T-helper 2 cell treated with Interferon-gamma antibody and Interleukin-4, amounts not matched to agents 100 ng/mL and 5 ng/mL, for 36 hours (primary cell): ENCODE results near the gene LY6G6D. TPM values are rescaled to one million over a fixed set of nuclear protein-coding genes. Genes with fewer than 3 reads are reported as not detected.
"Not testable (repeated sequence)": the region's sequence is repeated elsewhere in the genome, so short reads cannot be mapped to it uniquely, and the experiment has no call there.

Source experiments
- intact Hi-C: fragments of 100-400 bp; cut with micrococcal nuclease; formaldehyde crosslinking; loops from one replicate; pipeline ENCODE4 v1.15.1; 2023
- total RNA-seq: library from RNA; stranded (reverse); gene quantifications from 2 replicates; pipeline ENCODE4 v1.2.3, GENCODE V29; 2022

Gene LY6G6D
- total RNA-seq, 1 donor from 2014 or later, result not detected

DNA sequence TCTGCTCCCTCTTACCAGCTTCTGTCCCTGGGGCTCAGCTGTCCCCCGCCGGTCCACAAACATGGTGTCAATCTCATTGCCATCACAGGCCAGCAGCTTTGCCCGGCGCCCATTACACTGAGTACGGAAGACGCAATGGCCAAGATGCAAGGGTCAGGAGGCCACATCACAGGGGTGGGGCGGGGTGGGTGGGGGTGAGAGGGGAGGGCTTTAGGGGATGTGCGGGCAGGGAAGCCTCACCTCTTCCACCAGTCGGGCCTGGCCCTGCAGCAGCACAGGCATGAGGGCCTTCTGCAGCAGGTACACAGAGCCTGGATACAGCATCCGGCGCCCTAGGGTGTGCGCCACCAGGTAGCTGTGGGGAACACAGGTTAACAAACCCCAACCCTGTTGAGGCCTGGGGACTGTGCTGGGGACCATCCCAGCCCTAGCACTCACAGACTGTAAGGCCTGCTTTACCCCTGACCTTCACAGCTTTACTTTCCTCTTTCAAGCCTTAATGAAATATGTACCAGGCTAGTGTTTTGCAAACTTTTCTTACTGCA lies 23.5 kb upstream of the LY6G6D start:
- intact Hi-C loops, result no loop called here

GRCh38 chr6:31692353-31692752 lies 22.8 kb upstream of the LY6G6D start:
- intact Hi-C loops, result no loop called here

GRCh38 chr6:31692886-31693285 lies 22.3 kb upstream of the LY6G6D start:
- intact Hi-C loops, result no loop called here

GRCh38 chr6:31693535-31693934 lies 21.6 kb upstream of the LY6G6D start:
- intact Hi-C loops, result no loop called here

DNA sequence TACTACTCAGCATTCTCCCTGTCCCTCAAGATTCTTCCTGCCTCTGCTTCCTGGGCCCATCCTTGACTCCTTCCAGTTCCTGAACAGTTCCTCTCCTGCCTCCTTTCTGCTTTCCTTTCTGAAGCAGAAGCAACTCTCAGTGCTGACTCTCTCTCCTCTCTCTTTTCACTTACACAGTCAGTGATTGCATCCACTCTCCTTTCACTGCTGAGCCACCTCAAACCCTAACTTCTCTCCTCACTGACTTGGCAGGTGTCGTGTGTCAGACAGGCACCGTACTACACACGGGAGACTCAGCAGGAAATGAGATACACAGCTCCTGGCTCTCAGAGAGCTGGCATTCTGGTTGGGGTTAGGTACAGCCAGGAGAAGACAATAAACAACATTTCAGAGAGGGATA lies 17.6 kb upstream of the LY6G6D start:
- intact Hi-C loops, result no loop called here

DNA sequence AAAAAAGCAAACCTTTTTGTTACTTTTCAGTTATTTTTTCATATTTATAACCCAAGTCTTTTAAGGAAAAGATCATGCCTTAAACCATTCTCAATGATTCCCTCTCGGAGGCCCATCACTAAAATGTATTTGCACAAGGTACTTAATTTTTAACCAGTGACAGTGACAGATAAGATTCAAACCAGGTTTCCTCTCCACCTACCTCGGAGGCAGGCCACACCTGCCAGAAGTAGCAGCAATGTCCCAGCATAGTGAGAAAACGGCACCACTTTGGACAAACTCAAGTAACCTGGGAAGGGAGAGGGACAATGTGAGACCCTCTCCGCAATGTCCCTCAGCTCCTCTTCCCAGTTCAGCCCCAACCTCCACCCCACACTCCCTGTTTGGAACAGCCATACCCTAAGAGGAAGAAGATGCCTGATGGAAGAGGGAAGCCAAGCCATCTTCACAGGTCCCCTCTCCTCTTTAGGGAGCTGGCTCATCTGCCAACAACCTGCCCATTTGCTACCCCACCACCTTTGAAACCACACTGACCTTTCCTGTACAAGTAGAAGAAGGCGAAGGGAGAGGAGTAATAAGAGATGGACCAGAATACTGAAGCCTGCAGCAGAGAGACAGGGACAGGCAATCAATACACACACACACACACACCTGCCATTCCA lies 14.3 kb upstream of the LY6G6D start:
- intact Hi-C loops, result no loop called here

DNA sequence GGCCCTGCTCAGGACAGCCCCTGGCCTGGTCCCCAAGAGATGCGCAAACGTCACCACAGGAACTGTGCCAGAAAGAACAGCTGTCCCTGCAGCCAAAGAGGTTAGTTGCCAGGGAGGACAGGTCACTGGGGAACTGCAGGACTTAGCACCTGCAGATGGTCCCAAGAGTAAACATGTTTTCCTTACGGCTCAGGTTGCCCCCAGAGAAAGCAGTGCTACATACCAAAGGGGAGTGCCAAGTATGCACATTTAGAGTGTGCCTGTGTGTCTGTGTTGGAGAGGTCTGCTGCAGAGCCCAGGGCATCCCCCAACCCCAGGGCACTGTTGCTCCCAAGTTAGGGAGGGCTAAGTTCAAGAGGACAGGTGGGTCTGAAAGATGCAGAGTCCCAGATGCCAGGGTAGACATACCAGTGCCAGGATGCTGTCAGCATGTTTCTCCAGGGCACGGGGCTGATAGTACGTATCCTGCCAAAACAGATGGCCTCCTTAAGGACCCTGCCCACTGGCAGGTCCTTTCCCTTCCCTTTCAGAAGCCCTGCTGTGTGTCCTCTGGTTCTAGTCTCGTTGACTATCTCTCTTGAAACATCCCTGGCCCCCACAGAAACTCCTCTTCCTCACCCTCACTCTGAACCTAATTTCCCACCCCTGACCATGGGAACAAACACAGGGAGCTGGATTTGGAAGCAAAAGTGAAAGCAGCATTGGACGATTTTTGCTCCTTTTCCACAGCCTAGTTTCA lies 13.3 kb upstream of the LY6G6D start:
- intact Hi-C loops, result loop anchor here (1.0 to 2.0 kb wide), 4 partner anchors 25 to 195 kb away; partner anchors contain the start of gene EHMT2

DNA sequence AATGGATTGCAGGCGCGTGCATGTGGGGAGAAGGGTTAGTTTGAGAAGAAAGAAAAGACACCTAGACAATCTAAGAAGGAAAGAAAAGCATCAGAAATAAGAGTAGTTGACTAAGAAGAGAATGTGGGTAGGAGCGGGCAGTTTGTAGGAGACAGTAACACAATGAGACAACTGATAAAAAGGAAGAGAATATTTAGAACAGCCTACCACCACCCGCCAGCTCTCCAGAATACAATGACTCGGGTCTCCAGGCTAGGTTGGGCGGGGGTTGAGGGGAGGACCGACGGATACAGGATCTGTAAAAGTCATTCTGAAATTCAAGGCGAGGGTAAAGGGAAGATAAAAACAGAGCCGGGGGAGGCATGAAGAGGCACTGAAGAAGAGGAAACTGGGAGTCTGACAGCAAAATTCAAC lies 12.7 kb upstream of the LY6G6D start:
- intact Hi-C loops, result loop anchor here (1.0 to 2.0 kb wide), 4 partner anchors 26 to 194 kb away; partner anchors contain the start of gene EHMT2

- intact Hi-C loops, result loop anchor here (1.0 to 2.0 kb wide), 8 partner anchors 26 to 194 kb away; partner anchors contain the start of gene EHMT2
These were observed 12.1 kb upstream of the LY6G6D start, which contains the start of gene ABHD16A for GRCh38 chr6:31702819-31703716. ABHD16A (minus strand) TSS chr6:31703324; CDS start chr6:31703281, 43 bp downstream.

DNA sequence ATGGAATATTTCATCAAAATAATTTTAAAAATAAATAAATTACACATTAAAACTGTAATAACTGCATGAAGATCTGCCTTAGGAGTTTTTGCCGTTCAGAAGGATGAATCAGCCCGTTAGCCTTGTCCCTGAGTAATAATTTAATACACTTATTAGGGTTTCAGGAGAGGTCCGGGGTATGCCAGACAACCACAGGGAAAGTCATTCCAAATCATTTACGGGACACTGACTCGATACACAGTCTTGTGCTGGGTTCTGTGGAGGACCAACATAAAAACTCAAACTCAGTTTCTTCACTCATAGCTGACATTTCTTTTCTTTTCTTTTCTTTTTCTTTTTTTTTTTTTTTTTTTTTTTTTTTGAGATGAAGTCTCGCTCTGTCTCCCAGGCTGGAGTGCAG lies 9.2 kb upstream of the LY6G6D start:
- intact Hi-C loops, result no loop called here

GRCh38 chr6:31706599-31706998 lies 8.5 kb upstream of the LY6G6D start, which contains the start of gene LY6G6F:
LY6G6F (plus strand) TSS chr6:31706866; CDS start chr6:31706907, 41 bp downstream.
- intact Hi-C loops, result no loop called here

- intact Hi-C loops, result no loop called here
These were observed 7.4 kb upstream of the LY6G6D start for GRCh38 chr6:31707701-31708100.

- intact Hi-C loops, result no loop called here
These were observed 6.9 kb upstream of the LY6G6D start for GRCh38 chr6:31708224-31708623.

- intact Hi-C loops, result not testable (repeated sequence)
These were observed 6.0 kb upstream of the LY6G6D start for GRCh38 chr6:31709157-31709556.

DNA sequence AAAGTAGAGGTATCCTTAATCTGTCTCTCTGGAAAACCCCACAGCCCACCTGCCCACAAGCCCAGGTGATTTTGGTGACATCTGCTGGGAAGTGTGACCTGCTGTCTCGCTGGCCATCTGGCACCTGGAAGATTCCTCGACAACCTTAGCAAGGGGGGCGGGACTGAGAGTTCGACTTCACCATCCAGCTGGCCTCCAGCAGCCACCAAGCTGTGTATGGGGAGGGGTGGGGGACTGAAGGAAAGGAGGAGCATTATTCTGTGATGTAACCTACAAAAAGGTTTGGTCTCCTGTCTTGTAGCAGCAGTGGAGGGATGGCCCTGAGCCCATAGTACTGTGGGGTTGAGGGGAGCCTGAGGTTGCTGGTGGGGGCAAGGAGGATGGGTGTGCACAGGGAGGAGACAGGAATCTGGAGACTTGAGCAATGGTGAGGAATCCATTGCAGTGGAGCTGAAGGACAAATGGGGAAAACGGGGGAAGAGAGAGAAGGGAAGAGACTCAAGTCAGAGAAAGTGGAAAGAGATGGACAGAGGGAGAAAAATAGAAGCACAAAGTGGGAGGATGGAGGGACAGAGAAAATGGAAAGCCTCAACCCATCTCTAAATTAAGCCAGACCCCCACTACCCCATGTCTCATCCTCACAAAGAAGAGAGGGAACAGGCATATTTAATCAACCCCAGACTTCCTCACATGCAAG lies 4.5 kb upstream of the LY6G6D start:
- intact Hi-C loops, result no loop called here

DNA sequence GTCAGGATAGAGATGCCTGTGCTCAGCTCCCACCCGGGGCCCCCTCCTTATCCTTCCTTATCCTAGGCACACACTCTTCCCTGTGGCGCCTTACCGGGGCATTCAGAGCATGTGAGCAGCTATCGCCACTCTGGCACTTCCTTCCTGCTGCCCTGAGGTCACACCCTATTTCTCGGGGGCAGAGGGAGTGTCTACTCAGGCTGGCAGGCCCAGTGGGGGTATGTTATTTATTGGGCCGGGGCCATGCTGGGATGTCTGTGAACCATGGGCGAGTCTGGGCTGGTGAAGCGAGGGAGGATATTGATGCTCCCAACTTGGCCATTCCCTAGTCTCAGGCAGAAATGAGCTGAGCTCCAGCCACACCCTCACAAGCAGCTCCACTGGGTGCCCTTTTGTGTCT lies 3.9 kb upstream of the LY6G6D start:
- intact Hi-C loops, result no loop called here

- intact Hi-C loops, result no loop called here
These were observed 2.9 kb upstream of the LY6G6D start for GRCh38 chr6:31712296-31712695.

DNA sequence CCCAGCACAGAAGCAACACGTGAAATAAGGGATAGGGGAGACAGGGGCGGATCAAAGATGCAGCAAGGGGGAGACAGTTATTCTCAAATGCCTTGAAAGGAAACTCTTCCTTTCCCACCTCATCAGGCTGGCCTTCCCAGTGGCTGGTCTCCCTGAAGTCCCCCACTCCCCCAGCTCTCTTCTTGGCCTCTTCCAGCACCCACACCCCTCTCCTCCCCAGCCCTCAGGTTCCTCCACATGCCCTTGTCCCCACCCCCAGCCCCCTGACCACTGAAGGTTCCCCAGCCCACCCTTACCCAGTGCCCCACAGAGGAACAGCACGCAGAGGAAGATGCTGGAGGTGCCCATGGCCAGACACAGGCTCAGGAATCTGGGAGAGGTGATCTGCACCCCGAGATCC lies 1.7 kb upstream of the LY6G6D start:
- intact Hi-C loops, result no loop called here

DNA sequence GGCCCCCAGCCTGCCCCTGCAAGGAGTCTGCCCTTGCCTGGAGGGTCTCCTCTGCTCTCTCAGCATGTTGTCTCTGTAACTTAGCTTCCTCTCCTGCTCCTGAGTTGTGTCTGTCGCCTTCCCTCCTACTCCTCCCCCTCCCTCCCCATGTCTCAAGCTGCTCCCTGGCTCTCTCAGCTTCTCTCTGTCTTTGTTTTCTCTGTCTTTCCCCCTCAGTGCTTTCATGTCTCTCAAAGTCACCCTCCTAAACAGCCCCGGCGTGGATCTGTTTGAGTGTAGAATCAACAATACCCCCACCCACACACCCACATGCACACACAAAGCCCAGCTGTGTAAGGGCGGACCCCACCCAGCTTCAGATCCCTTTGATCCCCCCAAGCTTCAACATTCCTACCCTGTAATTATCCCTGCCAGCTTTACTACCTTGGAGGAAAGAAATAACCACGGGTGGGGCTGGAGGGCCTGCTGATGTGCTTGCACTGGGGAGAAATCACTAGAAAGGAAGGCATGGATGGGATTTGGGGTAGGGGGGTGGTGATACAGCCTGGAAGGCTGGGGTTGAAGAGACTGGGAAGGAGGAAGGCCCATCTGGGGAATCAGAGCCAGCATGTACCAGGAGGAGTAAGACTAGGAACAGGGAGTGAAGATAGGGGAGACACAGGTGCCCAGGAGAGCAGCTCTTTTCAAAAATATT lies 1.0 kb upstream of the LY6G6D start:
- intact Hi-C loops, result no loop called here
